Ureter (tissue), 1 donor: Measurements from ENCODE around the gene CARMIL3. TPM values are rescaled to one million over a fixed set of nuclear protein-coding genes. Genes with fewer than 3 reads are reported as not detected.

Source experiments
- DNase-seq: peaks from one replicate; pipeline ENCODE4 v3.0.0-alpha.2; 2020; ENCODE audit warnings: low spot score
- total RNA-seq: library from RNA; stranded (reverse); gene quantifications from one replicate; pipeline ENCODE4 v1.2.4, GENCODE V29; 2023
- donor health status: DM: yes; HTN: yes; CAD: no.

The CARMIL3 gene
- total RNA-seq, 1 donor from 2014 or later, result 1.3 TPM

DNA sequence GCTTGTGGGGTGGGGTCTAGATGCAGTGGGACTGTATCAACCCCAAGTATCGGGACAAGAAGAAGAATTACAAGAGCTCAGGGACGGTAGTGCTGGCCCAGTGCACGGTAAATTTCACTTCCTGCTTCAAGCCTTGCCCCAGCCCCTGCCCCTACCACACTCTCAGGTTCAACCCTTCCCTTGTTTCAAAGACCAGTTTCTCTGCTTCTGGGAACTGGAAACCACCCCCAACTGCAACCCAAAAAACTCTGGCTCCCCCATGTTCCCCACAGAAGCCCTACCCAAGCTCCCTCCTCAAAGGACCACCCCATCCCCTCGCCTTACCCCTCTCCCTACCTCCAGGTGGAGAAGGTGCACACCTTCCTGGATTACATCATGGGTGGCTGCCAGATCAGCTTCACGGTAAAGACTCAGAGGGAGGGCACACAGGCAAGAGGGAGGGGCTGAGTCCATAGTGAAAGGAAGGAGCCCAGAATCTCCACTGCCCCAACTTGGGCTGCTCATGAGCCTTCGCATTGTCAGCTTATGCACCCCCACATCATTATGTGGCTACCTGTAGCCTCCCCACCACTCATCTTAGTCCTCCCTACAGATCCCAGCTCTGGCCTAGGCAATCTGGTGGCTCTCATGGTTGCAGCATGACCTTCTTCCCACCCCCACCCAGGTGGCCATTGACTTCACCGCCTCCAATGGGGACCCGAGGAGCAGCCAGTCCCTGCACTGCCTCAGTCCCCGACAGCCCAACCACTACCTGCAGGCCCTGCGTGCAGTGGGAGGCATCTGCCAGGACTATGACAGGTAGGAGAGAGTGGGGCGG, 23.9 kb downstream of the CARMIL3 start:
- DNase-seq, result no peak

DNA sequence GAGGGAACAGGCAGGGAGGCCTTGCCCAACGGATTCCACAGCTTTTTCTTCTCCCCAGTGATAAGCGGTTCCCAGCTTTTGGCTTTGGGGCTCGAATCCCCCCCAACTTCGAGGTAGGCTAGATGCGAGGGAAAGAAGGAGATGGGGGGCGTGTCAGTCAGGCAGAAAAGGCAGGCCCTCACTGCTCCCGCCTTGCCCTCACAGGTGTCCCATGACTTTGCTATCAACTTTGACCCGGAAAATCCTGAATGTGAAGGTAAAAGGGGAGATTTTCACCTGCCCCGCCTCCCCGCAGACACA, 24.4 kb downstream of the CARMIL3 start:
- DNase-seq, result no peak

DNA sequence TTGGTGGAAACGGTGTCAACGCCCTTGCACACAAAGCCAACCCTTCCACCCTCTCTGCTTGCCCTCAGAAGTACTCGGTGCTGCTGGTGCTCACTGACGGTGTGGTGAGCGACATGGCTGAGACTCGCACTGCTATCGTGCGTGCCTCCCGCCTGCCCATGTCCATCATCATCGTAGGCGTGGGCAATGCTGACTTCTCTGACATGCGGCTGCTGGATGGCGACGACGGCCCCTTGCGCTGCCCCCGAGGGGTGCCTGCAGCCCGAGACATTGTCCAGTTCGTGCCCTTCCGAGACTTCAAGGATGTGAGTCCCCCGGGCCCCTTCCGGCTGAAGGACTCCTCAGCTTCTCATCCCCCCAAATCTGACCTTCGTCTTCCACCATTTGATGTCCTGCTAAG, 25.3 kb downstream of the CARMIL3 start:
- DNase-seq, result no peak

DNA sequence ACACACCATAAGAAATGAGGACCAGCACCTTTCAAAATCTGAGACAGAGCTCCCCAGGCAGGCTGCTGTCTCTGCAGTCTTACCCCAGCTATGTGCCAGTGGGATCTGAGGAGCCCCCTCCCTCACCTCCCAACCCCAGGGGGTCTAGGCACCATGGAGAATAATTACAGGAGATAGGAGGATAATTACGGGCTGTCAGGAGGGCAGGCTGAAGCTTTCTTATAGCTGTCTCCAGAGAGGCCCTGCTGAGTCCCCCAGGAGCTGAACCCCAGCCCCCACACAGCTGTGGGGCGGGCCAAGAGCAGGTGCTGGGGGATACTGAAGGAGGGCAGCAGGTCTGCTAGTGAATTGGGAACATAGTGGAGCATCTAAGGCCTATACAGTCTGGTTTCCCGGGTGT, 26.3 kb downstream of the CARMIL3 start:
- no peak for DNase-seq

DNA sequence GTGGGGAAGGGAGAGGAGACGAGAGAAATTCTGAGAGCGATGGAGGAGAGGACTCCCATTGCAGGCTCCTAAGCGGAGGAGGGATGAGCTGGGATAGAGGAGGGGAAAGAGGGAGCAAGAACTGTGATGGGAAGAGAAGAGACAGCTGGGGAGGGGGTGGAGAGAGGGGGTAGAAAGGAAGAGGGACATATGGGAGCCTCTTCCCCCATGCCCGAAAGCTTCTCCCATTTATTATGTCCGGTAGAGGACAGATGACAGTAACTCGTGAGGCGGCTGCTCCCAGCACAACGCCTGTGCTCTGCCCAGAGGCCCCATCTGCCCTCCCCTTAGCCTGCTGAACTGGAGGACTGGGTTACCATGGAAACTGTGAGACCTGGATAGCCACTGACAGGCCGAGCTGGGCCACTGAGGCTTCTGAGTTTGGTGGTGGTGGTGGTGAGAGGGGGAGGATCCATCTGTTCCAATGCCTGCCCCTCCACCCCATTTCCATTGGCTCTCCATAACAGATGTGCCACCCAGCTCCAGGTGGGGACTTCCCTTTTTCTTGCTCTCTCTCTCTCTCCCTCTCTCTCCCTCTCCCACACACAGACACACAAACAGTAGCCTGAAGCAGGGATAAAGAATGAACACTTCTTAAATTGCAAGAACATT, 27.8 kb downstream of the CARMIL3 start:
- DNase-seq, result no peak

DNA sequence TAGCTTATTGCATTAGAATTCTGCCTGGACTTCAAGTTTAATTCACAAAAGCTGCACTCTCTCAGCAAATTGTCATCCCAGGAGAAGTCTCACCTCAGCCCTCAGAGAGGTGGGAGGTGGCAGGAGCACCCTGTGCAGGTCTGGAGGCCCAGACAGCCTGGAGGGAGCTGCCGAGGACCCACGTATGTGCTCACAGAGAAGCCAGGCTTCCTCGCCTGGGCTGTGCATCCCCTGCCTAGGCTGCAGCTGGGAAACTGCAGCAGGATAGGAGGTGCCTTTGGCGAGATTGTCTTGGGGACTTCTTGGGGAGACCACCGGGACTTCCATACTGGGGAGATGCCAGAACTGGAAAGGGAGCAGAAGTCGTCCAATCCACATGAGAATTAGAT, 28.3 kb downstream of the CARMIL3 start:
- DNase-seq, result no peak

DNA sequence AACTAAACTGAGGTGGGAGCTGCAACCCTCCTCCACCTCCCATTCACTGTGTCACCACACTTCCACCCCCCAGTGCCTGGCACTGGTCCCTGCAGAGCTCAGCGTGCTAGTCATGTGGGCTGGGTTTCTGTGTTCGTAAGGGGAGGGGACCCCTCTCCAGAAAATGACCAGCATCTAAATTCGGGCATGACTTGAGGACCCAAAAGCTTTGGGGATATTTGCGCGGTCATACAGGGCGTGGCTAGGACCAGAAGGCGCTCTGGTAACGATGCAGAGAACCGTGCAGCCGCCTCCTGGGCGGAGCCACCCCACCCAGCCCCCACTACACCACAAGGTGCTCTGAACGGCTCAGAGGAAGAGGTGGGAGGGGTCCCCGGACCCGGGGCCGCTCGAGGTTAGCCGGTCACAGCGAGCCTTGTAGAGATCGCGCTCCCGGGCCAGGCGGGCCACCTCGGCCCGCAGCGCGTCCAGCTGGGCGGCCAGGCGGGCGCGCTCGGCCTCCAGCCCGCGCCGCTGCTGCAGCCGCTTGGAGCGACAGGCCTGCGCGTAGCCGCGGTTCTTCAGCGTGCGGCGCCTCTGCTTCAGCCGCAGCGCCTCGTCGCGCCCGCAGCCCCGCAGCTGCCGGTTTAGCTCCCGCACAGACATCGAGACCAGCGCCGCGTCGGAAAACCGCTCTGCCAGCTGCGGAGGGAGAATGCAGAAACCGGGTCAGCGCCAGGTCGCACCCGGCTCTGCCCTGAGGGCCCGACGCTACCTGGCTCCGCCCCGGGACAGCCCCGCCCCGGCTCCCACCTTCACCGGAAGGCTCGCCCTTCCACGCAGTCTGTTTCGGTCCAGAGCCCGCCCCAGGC, 29.3 kb downstream of the CARMIL3 start:
- DNase-seq, result peak; percentile 61

DNA sequence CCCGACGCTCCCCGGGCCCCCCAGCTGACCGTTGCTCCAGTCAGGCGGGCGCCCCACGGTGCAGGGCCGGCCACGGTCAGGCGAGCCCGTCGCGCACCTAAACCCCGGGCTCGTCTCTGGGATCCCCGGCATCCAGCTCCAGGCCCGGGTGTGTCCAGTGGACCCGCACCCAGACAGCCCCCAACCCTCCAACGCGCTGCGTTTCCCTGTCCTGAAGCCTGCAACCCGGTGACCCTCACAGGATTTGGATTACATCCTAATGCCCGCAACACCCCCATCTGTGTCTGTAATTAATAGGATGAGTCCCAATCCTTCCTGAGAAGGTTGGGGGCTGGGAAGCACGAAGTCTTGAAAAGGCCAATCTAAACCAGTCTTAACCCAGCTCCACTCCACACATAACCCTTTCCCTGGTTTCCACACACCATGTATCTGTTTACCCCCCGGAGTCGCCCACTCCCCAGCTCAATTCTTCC, 30.0 kb downstream of the CARMIL3 start:
- DNase-seq, result no peak

DNA sequence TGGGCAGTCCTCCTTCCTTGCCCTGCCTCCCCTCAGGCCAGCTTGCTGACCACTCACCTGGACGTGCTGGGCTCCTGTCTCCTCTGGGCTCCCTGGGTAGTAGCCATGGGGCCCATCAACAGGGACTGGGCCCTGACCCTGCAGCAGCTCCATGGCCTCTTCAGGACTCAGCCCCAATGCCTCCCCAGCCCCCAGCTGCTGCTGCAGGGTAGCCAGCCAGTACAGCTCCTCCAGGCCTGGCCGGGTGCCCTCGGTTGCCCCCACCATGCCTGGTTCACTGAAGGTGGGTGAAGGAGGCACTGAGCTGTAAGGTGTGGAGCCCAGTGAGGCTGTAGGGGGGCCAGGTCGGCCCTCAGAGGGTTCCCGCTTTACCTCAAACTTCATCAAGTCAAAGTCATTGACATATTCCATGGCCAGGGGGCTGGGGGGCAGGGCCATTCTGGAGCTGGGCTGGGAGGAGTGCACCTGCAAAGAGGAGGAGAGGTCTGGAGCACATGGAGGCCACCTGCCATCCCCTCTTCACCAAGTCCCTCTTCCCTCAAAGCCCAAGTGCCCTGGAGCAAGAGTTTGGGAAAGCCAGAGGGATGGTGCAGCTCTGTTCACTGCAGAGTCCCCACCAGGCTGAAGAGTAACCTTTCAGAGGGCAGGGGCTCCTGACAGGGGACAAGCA, 30.7 kb downstream of the CARMIL3 start:
- DNase-seq, result no peak

DNA sequence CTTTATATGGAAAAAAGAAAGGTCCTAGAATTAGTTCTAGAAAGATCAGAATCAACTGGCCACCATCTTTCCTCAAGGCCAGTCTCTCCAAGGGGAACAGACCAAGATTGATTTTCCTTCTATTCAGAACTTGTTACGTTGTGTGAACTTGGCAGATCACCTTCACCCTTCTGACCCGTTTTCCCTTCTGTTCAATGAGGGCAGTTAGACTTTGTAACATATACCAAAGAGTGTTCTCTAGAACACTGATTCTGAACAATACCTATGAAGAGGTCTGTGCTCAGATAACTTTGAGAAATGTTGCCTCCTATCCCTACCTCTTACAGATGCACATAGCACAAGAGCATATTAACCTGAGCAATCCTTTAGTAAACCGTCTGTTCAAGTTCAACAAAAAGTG, 31.7 kb downstream of the CARMIL3 start:
- no peak for DNase-seq

DNA sequence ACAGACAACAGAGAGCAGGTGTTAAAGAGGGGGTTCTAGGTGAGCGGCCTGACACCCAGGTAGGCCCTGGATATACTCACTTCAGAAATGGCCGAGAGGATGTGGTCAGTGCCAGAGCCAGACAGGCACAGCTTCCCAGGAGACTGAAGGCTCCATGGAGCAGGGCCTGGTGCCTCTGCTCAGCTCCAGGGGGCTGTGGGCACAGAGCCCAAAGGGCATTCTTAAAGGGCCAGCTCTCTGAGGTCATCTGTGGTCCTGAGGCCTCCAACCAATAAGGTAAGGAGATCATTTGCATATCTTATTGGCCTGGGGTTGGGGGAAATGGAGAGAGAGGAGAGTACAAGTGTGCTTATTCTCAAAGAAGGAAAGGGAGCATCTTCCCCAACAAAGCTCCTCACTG, 32.6 kb downstream of the CARMIL3 start:
- no peak for DNase-seq

DNA sequence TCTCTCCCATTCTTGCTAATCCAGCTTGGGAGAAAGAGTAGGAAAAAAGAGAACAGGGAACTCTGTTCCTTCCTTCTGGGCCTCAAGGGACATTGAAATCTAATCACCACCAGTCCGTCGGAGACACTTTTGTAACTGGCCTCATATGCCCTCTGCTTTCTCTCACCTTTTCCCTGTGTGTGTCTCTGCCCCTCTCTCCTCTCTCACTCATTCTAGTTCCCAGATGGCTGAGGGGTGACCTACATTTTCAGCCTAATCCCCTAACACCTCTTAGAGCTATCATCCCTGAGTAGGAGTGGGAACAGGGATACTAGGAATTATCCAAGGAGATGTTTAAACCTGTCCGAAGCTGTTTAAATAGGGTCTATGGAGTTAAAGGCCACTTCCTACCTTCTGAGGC, 33.4 kb downstream of the CARMIL3 start:
- DNase-seq, result no peak

DNA sequence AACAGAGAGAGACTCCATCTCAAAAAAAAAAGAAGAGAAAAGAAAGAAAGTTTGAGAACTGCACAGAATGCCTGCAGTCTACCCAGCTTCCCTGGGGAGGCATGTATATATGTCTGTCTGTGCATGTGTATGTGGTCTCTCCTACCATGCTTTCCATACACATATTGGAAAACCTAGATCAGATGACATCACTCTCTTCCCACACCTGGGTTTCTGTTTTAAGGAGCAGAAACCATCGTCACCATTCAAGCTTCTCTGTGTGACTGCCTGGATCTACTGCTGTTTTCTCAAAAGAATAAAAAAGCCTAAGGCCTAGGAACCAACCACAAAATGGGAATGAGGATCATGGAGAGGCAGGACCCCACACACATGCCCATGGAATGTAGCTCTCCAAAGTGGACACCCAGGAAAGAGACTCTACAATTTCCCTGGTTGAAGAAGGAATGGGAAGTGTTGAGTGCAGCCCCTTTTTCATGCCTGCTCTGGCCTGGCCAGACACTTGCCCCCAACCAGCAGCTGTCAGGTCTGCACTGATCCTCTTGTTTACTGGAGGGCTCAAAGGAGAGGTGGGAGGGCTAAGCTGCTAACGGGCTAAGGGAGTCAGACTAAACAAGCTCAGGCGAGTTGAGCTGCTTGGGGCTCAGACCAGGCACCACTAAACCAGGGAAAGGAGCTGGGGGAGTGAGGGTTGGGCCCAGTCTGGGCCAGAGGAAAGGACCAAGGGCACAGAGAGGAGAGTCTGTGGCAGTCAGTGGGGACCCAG, 34.6 kb downstream of the CARMIL3 start:
- DNase-seq, result no peak

DNA sequence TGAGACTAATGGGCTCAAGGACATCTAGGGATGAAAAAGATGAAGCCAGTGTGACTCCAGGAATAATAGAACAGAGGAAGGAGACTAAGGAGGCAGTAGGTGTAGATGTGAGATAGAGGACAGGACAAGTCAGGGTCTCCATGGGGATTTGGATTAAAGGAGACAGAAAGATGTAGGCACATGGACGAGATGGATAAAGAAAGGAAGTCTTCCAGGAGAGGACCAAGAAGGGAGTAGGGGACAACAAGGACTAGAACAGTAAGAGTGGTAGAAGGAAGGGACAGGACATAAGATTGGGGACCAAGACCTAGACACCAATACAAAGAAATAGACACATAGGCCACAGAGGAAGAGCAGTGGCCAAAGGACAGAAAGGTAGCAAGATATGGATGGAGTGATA, 35.2 kb downstream of the CARMIL3 start:
- no peak for DNase-seq

DNA sequence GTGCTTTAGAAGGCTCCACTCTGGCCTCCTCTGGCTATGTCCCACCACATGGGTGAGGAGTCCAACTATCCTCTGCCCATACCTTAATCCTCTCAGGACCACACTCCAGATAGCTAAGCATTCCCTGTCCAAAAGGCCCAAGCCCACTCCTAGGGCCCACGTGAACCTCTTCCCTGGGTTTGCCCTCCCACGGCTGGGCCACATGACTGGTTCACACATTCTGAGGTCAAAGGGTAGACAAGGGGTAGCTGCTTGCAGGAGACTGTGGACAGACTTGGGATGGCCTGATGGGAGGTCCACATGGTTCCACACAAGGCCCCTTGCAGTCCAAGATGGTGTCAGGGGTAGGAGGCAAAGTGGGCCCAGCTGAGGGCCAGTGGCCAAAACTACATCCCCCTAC, 36.3 kb downstream of the CARMIL3 start:
- no peak for DNase-seq

DNA sequence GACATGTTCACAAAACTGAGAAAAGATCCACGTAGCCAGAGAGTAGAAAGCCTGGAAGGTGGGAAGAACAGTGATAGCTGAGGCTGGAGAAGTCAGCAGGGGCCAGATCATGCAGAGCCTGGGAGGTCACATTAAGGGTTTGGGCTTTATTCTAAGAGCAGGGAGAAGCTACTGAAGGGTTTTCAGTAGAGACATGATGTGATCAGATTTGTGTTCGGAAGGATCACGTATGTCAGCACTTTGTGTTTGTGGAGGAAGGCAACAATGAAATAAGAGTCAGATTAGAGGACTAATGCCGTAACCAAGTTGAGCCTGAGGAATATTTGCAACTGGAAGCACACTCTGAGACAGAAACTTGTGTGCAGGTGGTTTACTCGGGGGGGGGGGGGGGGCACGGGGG, 38.1 kb downstream of the CARMIL3 start:
- DNase-seq, result no peak

DNA sequence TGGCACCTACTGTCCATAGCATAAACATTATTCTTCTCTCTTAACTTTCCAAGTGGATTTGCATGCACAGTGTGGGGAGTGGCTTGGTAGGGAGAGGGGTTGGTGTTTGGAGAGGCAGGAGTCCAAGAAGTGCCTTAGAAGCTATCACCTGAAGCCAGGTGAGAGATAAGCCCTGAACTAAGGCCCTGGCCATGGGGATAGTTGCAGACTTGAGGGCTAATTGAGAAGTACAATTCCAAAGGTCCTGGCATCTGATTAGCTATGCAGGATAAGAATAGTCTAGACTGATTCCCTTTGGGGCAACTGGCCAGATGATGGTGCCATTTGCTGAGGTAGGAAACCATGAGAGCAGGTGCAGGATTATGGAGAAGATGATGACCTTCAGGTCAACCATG, 40.3 kb downstream of the CARMIL3 start:
- no peak for DNase-seq

DNA sequence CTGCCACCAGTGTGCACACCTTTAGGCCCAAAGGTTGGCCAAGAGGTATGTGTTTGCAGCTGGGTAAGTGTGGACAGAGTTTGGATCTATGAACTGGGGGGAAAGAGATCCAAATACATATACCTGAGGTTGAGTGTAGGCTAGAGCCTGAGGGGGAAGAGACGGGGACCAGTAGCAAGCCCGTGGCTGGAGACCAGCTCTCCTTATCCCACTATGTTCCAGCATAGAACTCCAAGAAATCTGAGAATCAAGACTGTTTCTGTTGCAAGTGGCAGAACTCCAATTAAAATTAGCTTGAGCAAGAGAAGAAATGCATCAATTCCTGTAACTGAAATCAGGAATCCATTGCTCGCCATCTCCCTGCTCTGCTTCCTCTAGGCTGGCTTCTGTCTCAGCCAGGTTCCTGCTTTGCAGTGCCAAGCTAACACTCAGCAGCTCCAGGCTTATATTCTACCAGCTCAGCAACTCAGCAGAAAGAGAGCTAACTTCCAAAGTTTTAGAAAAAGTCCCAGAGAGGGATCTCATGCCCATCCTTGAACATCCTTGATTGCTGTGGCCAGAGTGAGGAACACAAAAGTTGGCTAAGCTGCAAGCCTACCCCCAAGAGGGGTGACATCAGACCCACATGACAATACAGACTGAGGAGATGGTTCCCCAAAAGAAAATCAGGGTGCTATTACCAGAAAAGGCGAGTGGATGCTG, 40.8 kb downstream of the CARMIL3 start:
- DNase-seq, result no peak

DNA sequence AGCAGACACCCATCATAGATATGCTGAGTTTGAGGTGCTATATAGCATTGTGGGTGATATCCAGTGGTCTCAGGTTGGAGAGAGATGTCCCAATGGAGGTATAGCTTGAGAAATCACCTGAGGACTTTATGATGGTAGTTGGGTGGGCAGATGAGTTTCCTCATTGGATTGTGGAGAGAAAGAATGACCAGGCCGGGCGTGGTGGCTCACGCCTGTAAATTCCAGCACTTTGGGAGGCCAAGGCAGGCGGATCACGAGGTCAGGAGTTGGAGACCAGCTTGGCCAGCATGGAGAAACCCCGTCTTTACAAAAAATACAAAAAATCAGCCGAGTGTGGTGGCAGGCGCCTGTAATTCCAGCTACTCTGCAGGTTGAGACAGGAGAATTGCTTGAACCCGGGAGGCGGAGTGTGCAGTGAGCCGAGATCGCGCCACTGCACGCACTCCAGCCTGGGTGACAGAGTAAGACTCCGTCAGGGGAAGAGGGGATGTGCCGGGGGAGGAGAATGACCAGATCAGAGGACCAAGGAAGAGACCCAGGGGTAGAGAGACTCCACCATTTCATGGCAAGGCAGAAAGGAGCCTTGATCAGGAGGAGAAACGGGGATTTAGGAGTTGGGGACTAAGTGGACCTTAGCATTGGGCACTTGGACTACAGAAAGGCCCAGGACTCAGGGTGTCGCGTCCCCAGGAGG, 41.5 kb downstream of the CARMIL3 start:
- no peak for DNase-seq
